Neural progenitor cell (in vitro differentiated cells): ENCODE results near the gene COCH. TPM values are rescaled to one million over a fixed set of nuclear protein-coding genes. Genes with fewer than 3 reads are reported as not detected.
A peak's percentile ranks its signal among the peaks of the same experiment; 100 is the strongest.

Experiments used
- DNase-seq: peaks from one replicate; pipeline ENCODE4 v3.0.0-alpha.2; 2016; ENCODE audit warnings: low spot score
- H2AFZ ChIP-seq: fragments of 200-600 bp; sonication (generic); replicated peaks from 2 replicates; pipeline ENCODE4 v1.6.1; 2016; ENCODE audit warnings: antibody characterized with exemption
- H3F3A ChIP-seq: fragments of 200-600 bp; sonication (generic); 2 replicates; pipeline ENCODE4 v1.6.1; 2016; ENCODE audit warnings: antibody characterized with exemption, low read depth
- H3K27ac ChIP-seq: fragments of 200-600 bp; sonication (generic); 2 replicates; pipeline ENCODE4 v1.5.1; 2016; ENCODE audit warnings: mild to moderate bottlenecking
- H3K27me3 ChIP-seq: fragments of 200-600 bp; sonication (generic); 2 replicates; pipeline ENCODE4 v1.6.1; 2016; ENCODE audit warnings: mild to moderate bottlenecking, moderate library complexity
- H3K36me3 ChIP-seq: fragments of 200-600 bp; sonication (generic); 2 replicates; pipeline ENCODE4 v1.5.1; 2016
- H3K4me1 ChIP-seq: fragments of 200-600 bp; sonication (generic); 2 replicates; pipeline ENCODE4 v1.6.1; 2016; ENCODE audit warnings: mixed run types
- H3K4me2 ChIP-seq: fragments of 200-600 bp; sonication (generic); 2 replicates; pipeline ENCODE4 v1.6.1; 2016
- H3K4me3 ChIP-seq: fragments of 200-600 bp; sonication (generic); 2 replicates; pipeline ENCODE4 v1.5.1; 2016
- H3K79me2 ChIP-seq: fragments of 200-600 bp; sonication (generic); 2 replicates; pipeline ENCODE4 v1.6.1; 2016; ENCODE audit warnings: low read depth
- H3K9ac ChIP-seq: fragments of 200-600 bp; sonication (generic); 2 replicates; pipeline ENCODE4 v1.6.1; 2016
- H3K9me3 ChIP-seq: fragments of 200-600 bp; sonication (generic); 2 replicates; pipeline ENCODE4 v1.5.1; 2016; ENCODE audit warnings: low read depth
- H4K20me1 ChIP-seq: fragments of 200-600 bp; sonication (generic); 2 replicates; pipeline ENCODE4 v1.6.1; 2016; ENCODE audit warnings: low read depth
- H3K27ac Mint-ChIP-seq: 3 replicates; pipeline ENCODE4 v1.8.0; 2021; ENCODE audit warnings: mixed read lengths
- H3K27me3 Mint-ChIP-seq: 2 replicates; pipeline ENCODE4 v1.8.0; 2022; ENCODE audit warnings: low read depth, mild to moderate bottlenecking, inconsistent platforms, moderate library complexity, mixed read lengths; ENCODE audit not compliant: insufficient read depth
- H3K36me3 Mint-ChIP-seq: 3 replicates; pipeline ENCODE4 v1.8.0; 2021; ENCODE audit warnings: mixed read lengths
- H3K4me1 Mint-ChIP-seq: 3 replicates; pipeline ENCODE4 v1.8.0; 2021; ENCODE audit warnings: mixed read lengths
- H3K4me3 Mint-ChIP-seq: 3 replicates; pipeline ENCODE4 v1.8.0; 2021; ENCODE audit warnings: mild to moderate bottlenecking, moderate library complexity, mixed read lengths
- H3K9me3 Mint-ChIP-seq: 3 replicates; pipeline ENCODE4 v1.8.0; 2020; ENCODE audit warnings: mixed read lengths
- EZH2 ChIP-seq: fragments of 200-600 bp; sonication (generic); IDR thresholded peaks from 2 replicates; pipeline ENCODE4 v1.6.1; 2017; ENCODE audit warnings: antibody characterized with exemption, mild to moderate bottlenecking, moderate library complexity
- EZH2phosphoT487 ChIP-seq: fragments of 200-600 bp; sonication (generic); IDR thresholded peaks from 2 replicates; pipeline ENCODE4 v1.6.1; 2017; ENCODE audit warnings: antibody characterized with exemption
- total RNA-seq: library from RNA; depleted of rRNA; stranded (reverse); fragments of >200 nt; gene quantifications from 2 replicates; pipeline ENCODE4 v1.2.3, GENCODE V29; 2015; ENCODE audit warnings: low replicate concordance
- TF ChIP-seq, protein P1 (sequence below): fragments of 200-600 bp; sonication (generic); IDR thresholded peaks from 2 replicates; pipeline ENCODE4 v1.5.1; 2017; ENCODE audit warnings: antibody characterized with exemption, mild to moderate bottlenecking

The COCH gene
- total RNA-seq, 1 donor from 2014 or later, result 31.1 TPM

DNA sequence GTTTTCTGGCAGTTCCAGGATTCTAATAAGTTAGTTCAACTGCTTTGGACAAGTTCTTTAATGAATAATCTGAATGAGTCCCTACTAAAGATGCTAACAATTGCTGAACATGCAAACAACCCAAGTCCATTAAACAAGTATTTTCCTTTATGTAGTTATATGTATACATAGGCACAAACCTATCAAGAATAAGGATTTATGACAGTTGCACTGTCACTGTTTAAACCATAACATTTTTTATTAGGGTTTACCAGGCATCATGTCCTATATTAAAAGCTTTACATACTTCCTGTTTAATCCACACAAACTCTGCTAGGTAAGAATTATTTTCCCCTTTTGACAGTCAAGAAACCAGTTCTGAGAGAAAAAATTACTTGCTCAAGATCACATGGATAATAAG, 31.9 kb upstream of the COCH start:
- Histone ChIP-seq H3K4me1 (no peaks in the 10 kb centered on the region), H3K79me2 (no peaks in the 10 kb centered on the region), H3K4me3 (no peak overlapping the region), H3K9ac (no peak overlapping the region), H3K27me3 (no peaks in the 10 kb centered on the region), H3K9me3 (no peaks in the 10 kb centered on the region), H3K27ac (no peak overlapping the region), H3F3A (no peaks in the 10 kb centered on the region), H4K20me1 (no peaks in the 10 kb centered on the region), H3K36me3 (no peaks in the 10 kb centered on the region), H2AFZ (peak overlapping the region; percentile 14), H3K4me2 (no peak overlapping the region)
- H3K27me3 Mint-ChIP-seq, result no peaks in the 10 kb centered on the region
- H3K4me3 Mint-ChIP-seq, result no peak overlapping the region
- TF ChIP-seq, protein P1, sequence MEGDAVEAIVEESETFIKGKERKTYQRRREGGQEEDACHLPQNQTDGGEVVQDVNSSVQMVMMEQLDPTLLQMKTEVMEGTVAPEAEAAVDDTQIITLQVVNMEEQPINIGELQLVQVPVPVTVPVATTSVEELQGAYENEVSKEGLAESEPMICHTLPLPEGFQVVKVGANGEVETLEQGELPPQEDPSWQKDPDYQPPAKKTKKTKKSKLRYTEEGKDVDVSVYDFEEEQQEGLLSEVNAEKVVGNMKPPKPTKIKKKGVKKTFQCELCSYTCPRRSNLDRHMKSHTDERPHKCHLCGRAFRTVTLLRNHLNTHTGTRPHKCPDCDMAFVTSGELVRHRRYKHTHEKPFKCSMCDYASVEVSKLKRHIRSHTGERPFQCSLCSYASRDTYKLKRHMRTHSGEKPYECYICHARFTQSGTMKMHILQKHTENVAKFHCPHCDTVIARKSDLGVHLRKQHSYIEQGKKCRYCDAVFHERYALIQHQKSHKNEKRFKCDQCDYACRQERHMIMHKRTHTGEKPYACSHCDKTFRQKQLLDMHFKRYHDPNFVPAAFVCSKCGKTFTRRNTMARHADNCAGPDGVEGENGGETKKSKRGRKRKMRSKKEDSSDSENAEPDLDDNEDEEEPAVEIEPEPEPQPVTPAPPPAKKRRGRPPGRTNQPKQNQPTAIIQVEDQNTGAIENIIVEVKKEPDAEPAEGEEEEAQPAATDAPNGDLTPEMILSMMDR, result no peak
- no peak for TF ChIP-seq EZH2phosphoT487
- no peak for TF ChIP-seq EZH2
- no peak overlapping the region for H3K27ac Mint-ChIP-seq
- H3K4me1 Mint-ChIP-seq, result no peaks in the 10 kb centered on the region
- no peaks in the 10 kb centered on the region for H3K9me3 Mint-ChIP-seq
- no peaks in the 10 kb centered on the region for H3K36me3 Mint-ChIP-seq
- DNase-seq, result no peak

DNA sequence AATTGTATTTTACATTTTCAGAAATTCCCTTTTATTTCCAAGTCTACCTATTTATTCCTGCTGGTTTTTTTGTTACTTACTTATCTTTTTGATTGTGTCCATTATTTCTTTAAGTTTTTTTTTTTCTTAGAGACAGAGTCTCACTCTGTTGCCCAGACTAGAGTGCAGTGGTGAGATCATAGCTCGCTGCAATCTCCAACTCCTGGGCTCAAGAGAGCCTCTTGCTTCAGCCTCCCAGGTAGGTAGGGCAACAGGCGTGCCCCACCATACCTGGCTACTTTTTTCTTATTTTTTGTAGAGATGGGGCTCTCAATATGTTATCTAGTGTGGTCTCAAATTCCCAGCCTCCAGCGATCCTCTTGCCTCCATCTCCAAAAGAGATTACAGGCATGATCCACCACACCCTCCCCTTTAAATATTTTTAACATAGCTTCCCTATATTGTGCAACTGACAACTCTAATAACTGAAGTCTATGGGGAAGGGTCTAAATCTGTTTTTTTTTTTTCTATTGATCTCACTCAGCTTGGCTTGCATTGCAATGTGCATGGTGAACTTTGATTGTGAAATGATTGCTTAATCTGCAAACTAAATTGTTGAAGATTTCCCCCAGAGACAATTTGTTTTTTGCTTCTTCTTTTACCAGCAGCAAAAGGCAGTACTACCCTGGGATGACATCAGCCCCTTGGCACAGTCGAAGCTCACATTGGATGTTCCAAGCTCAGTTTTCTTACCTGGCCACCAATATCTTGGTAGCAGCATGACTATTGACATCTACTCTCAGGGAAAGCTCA, 25.7 kb upstream of the COCH start:
- H4K20me1 ChIP-seq, result no peaks in the 10 kb centered on the region
- H3K79me2 ChIP-seq, result no peaks in the 10 kb centered on the region
- Mint-ChIP-seq H3K9me3 (no peaks in the 10 kb centered on the region), H3K4me3 (no peak overlapping the region), H3K27me3 (no peaks in the 10 kb centered on the region), H3K27ac (no peak overlapping the region), H3K4me1 (no peaks in the 10 kb centered on the region), H3K36me3 (no peaks in the 10 kb centered on the region)
- H3K4me1 ChIP-seq, result no peaks in the 10 kb centered on the region
- DNase-seq, result no peak
- H3K36me3 ChIP-seq, result no peaks in the 10 kb centered on the region
- H3F3A ChIP-seq, result no peaks in the 10 kb centered on the region
- H3K4me3 ChIP-seq, result no peak overlapping the region
- H3K4me2 ChIP-seq, result no peak overlapping the region
- H3K9me3 ChIP-seq, result no peaks in the 10 kb centered on the region
- H2AFZ ChIP-seq, result no peak overlapping the region
- no peak for TF ChIP-seq EZH2phosphoT487
- no peak for TF ChIP-seq EZH2
- TF ChIP-seq, protein P1, result no peak
- H3K27ac ChIP-seq, result no peak overlapping the region
- H3K27me3 ChIP-seq, result no peaks in the 10 kb centered on the region
- H3K9ac ChIP-seq, result no peak overlapping the region

DNA sequence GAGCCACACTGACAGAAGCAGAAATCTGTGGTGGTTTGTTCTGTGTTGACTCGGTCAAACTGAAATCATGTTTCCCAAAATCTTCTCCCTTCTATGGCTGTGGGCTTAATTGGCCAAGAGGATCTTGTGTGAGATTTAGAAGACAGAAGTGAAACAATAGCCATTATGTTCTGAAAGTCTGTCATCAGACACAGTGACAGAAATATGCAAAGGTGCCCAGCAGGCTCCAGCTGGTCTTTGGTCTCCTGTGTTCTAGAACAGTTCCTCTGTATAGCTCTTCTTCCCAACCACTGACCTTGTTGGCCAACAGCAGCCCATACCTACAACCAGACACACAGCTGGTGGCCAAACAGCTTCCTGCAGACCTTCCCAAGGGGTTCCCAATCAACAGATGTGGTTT, 25.0 kb upstream of the COCH start:
- TF ChIP-seq EZH2phosphoT487 (no peak), EZH2 (no peak)
- TF ChIP-seq, protein P1, result no peak
- DNase-seq, result no peak
- H3K4me3 Mint-ChIP-seq, result no peak overlapping the region
- no peak overlapping the region for H3K9ac ChIP-seq
- no peak overlapping the region for H3K27ac ChIP-seq
- no peak overlapping the region for H2AFZ ChIP-seq
- no peaks in the 10 kb centered on the region for H3K9me3 ChIP-seq
- H3K4me3 ChIP-seq, result no peak overlapping the region
- H3K4me1 ChIP-seq, result no peaks in the 10 kb centered on the region
- no peaks in the 10 kb centered on the region for H4K20me1 ChIP-seq
- no peaks in the 10 kb centered on the region for H3K36me3 Mint-ChIP-seq
- H3K36me3 ChIP-seq, result no peaks in the 10 kb centered on the region
- no peaks in the 10 kb centered on the region for H3K79me2 ChIP-seq
- no peak overlapping the region for H3K27ac Mint-ChIP-seq
- H3K9me3 Mint-ChIP-seq, result no peaks in the 10 kb centered on the region
- H3K27me3 ChIP-seq, result no peaks in the 10 kb centered on the region
- no peaks in the 10 kb centered on the region for H3F3A ChIP-seq
- no peak overlapping the region for H3K4me2 ChIP-seq
- H3K4me1 Mint-ChIP-seq, result no peaks in the 10 kb centered on the region
- no peaks in the 10 kb centered on the region for H3K27me3 Mint-ChIP-seq
